HG02759 (cell line): ENCODE results near the gene PNKD.
A peak's percentile ranks its signal among the peaks of the same experiment; 100 is the strongest.
"Not testable (repeated sequence)": the region's sequence is repeated elsewhere in the genome, so short reads cannot be mapped to it uniquely, and the experiment has no call there.

Experiments used
- ATAC-seq: cut with Tn5 transposase; IDR thresholded peaks from one replicate; pipeline ENCODE4 v1.9.1; 2021; ENCODE audit warnings: mild to moderate bottlenecking, moderate library complexity; ENCODE audit not compliant: unreplicated experiment

Gene PNKD

DNA sequence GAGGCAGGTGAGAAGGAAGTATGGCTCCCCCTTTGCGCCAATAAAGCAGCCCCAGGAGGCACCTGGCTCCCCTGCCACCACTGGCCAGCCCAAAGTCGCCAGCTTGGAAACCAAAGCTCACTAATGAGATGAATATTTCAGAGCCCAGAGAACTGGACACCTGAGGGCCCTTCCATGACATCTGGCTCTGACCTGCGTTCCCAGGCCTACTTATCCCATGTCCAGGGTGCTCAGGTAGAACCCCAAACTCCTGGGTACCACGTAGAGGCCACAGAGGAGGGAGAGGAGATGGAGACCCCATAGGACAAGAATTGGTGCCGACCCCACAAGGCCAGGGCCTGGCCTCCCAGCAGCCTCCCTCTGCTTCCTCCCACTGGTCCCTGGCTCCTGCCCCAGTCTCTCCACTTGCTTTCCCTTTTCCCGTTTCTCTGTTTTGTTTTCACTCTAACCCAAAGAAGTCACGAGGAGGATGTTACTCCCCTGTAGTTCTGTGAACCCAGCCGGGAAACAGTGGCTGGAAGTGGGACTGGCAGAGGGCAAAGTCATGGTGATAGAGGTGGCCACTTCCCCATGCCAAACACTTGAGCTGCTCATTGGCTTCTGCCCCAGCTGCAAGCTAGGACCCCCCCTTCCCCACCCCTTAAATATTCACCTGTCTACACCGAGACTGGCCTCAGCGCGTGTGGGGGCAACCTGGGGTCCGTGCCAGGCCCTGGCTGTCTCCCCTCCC, 21.2 kb downstream of the PNKD start:
- ATAC-seq: no peak

DNA sequence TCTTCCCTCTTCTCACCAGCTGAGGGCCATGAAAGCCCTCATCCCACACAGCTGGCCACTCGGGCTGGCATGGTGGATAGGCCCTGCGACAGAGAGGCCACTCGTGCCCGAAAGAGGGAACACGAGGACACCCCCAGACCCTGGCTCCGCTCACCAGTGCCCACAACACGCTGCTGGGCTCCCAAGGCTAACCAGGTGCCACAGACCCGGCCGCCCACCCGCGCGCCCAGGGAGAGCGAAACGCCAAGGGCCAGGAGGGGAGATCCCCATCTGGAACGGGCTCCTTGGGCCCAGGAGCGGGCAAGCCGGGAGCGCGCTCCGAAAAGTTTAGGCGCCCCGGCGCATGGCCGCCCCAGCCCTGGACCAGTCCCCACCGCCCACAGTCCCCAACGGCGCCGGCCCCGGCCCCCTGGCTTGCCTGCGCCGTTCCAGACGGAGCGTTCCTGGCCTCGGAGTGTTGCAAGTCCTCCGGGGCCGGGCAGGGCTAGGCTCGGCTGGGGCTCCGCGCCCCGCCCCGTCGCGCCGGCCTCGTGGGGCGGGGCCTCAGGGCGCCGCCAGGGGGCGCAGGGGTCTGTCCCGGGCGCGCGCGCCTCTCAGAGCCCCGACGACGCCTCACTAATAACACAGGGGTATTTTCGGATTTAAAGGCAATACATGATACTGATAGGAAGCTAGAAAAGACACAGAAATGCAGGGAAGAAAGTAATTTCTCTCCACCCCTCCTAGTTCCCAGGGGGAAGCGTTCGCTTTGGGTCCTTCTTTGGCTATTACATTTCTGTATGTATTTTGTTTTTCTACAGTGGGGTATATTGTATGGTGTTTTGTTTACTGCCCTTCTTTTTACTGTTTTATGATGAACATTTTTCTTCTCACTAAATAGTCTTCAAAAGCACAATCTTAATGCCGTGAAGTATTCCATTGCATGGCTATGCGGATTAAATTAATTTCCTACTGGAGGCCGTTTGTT, 22.0 kb downstream of the PNKD start, which contains the start of gene TMBIM1:
TSS of gene TMBIM1 (minus strand) at position 456 of the 967 bp plus-strand sequence. CDS start 10,362 bp downstream, outside the sequence.
- peak; percentile 78 for ATAC-seq

- no peak for ATAC-seq
Observed at GRCh38 chr2:218293715-218294429, 23.6 kb downstream of the PNKD start.

- no peak for ATAC-seq
Observed at GRCh38 chr2:218294430-218295022, 24.2 kb downstream of the PNKD start.

DNA sequence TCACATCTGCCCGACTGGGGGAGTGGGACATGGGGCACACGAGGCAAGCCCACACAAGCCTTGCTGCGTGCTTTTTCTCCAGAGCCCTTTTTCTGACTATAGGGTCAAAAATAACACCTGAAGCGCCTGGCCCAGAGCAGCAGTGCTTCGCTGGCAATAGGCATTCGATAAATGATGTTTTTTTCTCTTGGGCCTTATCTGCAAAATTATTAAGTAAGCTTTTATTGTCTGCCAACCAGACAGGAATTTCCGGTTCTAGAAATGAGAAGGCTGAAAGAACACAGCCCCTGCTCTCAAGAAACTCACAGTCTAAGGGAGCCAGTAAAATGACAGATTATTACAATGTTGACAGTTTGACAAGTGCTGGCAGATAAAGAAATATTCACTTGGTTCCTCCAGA, 24.7 kb downstream of the PNKD start:
- no peak for ATAC-seq

DNA sequence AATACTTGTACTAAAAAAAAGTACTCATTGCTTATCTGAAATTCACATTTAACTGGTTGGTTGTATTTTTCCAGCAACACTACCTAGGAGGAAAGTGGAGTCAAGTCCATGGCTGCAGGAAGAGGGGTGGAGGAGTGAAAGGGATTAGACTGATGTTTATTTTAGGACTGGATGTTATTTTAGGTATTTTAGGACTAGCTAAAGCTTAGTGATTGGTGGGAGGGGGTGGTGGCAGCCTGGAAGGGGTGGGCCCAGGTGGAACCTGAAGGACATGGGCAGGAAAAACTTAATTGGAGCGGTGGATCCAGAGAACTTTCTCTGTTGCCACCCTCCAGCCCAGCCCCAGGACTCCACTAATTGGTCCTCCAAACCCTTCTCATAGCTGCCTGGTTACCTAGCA, 25.9 kb downstream of the PNKD start:
- ATAC-seq: no peak

GRCh38 chr2:218296847-218297246, 26.5 kb downstream of the PNKD start:
- ATAC-seq: no peak

DNA sequence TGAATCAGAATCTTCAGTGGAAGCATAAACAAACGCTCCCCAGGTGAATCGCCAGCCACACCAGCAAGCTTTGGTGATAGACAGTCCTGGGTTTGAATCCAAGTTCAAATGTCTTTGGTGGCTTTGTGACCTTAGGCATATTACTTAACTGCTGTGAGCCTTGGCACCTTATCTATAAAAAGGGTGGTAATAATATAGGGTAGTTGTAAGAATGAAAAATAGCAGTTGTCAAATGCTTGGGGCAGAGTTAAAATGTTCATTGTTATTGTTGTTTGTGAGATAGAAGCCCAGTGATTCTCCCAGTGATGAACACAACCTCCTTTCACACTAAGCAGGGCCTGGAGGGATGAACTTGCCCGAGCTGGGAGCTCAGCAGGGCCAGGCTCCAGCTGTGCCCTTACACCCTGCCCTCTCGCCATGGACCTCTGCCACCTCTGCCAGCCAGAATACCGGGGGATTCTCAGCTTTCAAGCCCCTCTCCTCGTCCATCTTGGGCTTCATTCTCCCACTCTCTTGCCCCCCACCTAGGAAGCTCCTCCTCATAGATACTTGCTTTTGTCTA, 28.1 kb downstream of the PNKD start:
- ATAC-seq: no peak

DNA sequence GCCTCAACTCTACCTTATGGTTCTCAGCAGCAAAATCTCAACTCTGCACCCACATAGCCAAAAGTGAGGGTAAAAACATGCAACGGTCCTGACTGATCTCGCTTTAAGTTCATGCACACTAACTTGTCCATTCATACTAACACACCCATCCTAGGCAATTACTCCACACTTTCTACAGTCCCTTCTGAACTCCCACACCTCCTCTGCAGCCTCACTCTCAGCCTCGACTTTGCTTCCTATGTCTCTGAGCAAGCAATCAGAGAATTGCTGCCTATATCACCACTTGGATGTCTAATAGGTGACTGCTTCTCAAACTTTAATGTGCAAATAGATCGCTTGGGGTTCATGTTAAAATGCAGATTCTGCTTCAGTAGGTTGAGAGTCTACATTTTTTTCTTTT, 29.8 kb downstream of the PNKD start:
- no peak for ATAC-seq

DNA sequence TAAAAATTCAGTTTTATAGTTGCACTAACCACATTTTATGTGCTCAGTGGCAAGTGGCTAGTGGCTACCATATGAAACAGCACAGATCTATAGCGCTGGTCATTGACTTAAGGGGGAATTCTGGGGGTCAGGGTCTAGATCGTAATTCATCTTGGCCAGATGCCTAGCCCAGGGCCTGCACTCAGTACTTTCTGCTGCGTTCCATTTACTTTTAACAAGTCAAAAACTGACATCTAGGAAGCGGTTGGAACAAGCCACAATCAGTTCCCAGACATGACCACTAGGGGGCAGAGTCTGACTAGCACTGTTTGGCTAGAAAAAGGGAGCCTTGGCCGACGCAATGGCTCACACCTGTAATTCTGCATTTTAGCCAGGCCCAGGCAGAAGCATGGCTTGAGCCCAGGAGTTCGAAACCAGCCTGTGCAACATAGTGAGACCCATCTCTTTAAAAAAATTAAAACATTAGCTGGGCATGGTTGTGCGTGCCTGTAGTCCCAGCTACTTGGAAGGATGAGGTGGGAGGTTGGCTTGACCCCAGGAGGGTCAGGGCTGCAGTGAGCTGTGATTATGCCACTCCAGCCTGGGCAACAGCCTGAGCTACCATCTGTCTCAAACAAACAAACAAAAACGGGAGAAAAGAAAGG, 31.0 kb downstream of the PNKD start:
- peak; percentile 80 for ATAC-seq

DNA sequence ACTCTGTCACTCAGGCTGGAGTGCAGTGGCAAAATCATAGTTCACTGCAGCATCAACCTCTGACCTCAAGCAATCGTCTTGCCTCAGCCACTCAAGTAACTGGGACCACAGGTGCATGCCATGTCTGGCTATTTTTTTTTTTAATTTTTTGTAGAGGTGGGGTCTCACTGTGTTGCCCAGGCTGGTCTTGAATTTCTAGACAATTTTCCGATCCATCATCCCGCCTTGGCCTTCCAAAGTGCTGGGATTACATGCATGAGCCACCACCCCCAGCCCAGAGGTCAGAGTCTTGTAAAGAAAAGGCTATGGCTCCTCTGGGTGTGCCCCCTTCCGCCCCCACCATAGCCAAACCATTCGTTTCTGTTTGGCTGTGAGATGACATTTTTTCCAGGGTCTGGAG, 35.1 kb downstream of the PNKD start:
- no peak for ATAC-seq

DNA sequence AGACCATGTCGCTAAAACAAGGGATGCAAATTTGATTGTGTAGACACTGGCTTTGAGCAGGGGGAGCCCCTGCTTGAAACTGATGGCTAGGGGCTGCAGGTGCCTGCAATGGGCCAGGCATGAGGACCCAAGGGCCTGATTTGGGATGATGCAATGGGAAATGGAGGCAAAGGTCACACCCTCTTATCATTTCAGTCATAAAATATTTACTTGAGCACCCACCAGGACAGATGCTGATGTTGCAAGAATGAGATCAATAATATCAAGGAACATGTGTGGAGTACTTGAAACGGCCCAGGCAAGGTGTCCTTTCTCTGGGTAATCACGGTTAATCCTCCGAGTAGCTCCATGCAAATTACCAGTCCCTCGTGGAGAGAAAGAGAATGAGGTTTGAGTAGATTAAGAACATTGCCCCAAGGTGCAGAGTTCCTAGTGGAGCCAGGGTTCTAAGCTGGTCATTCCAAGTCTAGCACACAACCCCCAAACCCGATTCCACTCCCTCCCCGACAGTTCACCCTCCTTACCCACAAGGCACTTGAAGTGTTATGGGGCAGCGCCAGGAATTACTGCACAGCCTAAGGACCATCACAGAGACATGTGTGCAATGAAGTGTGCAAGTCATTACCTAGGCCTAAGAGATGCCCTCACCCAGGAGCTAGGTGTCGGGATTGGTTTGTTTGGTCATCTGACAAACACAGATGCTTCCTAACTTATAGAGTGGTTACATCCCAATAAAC, 36.0 kb downstream of the PNKD start:
- ATAC-seq: no peak

DNA sequence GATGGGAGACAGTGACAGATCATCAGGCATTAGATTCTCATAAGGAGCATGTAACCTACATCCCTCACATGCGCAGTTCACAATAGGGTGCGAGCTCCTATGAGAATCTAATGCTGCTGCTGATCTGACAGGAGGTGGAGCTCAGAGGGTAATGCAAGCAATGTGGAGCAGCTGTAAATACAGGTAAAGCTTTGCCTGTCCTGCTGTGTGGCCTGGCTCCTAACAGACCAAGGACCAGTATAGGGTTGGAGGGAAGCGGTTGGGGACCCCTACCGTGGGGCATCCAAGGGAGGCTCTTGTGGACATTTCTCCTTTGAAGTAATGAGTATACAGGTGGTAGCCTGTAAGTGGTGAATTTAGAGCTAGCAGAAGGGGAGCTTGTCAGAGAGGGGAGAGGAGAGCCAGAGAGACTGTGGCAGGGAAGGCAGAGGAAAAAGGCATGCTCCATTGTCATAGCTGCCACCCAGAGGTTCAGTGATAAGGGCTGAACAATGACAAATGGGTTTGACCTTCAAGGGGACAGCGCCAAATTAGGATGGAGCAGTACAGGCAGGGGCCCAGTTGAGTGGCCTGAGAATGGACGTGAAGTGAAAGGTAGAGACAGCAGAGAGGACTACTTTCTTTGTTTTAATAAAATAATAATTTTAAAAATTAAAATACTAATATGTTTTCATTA, 37.2 kb downstream of the PNKD start:
- no peak for ATAC-seq

- ATAC-seq: no peak
Observed at GRCh38 chr2:218310853-218311540, 40.7 kb downstream of the PNKD start.

DNA sequence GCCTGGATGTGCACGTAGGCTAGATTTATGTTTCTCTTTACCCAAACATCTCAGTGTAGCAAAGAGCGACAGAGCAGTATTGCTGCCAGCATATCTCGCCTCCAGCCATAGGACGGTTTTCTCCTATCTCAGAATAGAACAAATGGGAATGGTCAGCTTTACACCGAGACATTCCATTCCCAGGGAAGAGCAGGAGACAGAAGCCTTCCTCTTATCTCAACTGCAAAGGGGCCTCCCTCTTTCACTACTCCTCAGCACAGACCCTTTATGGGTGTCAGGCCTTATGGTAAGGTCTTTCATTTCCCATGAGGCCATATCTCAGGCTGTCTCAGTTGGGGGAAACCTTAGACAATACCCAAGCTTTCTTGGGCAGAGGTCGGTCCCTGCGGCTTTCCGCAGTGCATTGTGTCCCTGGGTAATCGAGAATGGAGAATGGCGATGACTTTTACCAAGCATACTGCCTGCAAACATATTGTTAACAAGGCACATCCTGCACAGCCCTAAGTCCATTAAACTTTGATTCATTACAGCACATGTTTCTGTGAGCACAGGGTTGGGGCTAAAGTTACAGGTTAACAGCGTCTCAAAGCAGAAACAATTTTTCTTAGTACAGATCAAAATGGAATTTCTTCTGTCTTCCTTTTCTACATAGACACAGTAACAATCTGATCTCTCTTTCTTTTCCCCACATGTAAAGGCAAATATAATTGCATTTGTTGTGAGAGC, 41.4 kb downstream of the PNKD start:
- ATAC-seq: not testable (repeated sequence)

- no peak for ATAC-seq
Observed at GRCh38 chr2:218312267-218312756, 42.0 kb downstream of the PNKD start.

- ATAC-seq: no peak
Observed at GRCh38 chr2:218313356-218313755, 43.0 kb downstream of the PNKD start.
